Muscle layer of duodenum (tissue), 2 donors: Measurements from ENCODE around the gene LGR4.

Experiments
- H3K27ac ChIP-seq: one replicate; pipeline ENCODE4 v1.7.0; 2013; ENCODE audit warnings: mild to moderate bottlenecking, low read length
- H3K27me3 ChIP-seq: one replicate; pipeline ENCODE4 v1.7.0; 2013; ENCODE audit warnings: low read depth, mild to moderate bottlenecking, control low read depth, low read length
- H3K36me3 ChIP-seq, 2 donors: one replicate each; pipeline ENCODE4 v1.7.0; 2013; ENCODE audit warnings: low read length in 2 of 2, control low read depth in 1 of 2, mild to moderate bottlenecking in 1 of 2; ENCODE audit not compliant: insufficient read depth in 2 of 2, control insufficient read depth in 1 of 2
- H3K4me1 ChIP-seq, 2 donors: one replicate each; pipeline ENCODE4 v1.7.0; 2013; ENCODE audit warnings: low read length in 2 of 2, mild to moderate bottlenecking in 2 of 2, control low read depth in 1 of 2, moderate library complexity in 1 of 2; ENCODE audit not compliant: insufficient read depth in 2 of 2, control insufficient read depth in 1 of 2
- H3K4me3 ChIP-seq, 2 donors: one replicate each; pipeline ENCODE4 v1.7.0; 2013; ENCODE audit warnings: low read length in 2 of 2, low read depth in 1 of 2, mild to moderate bottlenecking in 1 of 2
- H3K9me3 ChIP-seq, 2 donors: one replicate each; pipeline ENCODE4 v1.7.0; 2013; ENCODE audit warnings: low read length in 2 of 2, control low read depth in 1 of 2, mild to moderate bottlenecking in 1 of 2; ENCODE audit not compliant: control insufficient read depth in 1 of 2
- donor health status: healthy.

The LGR4 gene

GRCh38 chr11:27506200-27507182 lies 33.9 kb upstream of the LGR4 start, which contains the start of gene LIN7C:
Gene LIN7C, minus strand, starts transcription at chr11:27506769. Its CDS starts 17 bp downstream, at chr11:27506752.
- Histone ChIP-seq H3K27ac (peak within 1 kb of the TSS; percentile 90), H3K9me3 (no peaks in the 10 kb centered on the region), H3K27me3 (no peaks in the 10 kb centered on the region), H3K4me3 (peak within 1 kb of the TSS; percentile 95 to 99), H3K36me3 (no peaks in the 10 kb centered on the region), H3K4me1 (peaks cover 16 to 45% of the 10 kb centered on the region in 2 donors)

- peak overlapping the region; percentile 90 for H3K27ac ChIP-seq
- H3K9me3 ChIP-seq = no peaks in the 10 kb centered on the region
- H3K27me3 ChIP-seq = no peaks in the 10 kb centered on the region
- H3K36me3 ChIP-seq = peaks cover 1 to 2% of the 10 kb centered on the region in 2 donors
- H3K4me3 ChIP-seq = peak overlapping the region; percentile 95 to 99
- H3K4me1 ChIP-seq = peaks cover 16 to 45% of the 10 kb centered on the region in 2 donors
These were observed 33.2 kb upstream of the LGR4 start for GRCh38 chr11:27505781-27506180.

- Histone ChIP-seq H3K27ac (no peak overlapping the region), H3K4me3 (no peak overlapping the region), H3K27me3 (no peaks in the 10 kb centered on the region), H3K4me1 (peaks cover 16 to 45% of the 10 kb centered on the region in 2 donors), H3K36me3 (peaks cover 11% of the 10 kb centered on the region in 2 donors), H3K9me3 (no peaks in the 10 kb centered on the region)
These were observed 31.6 kb upstream of the LGR4 start for GRCh38 chr11:27504205-27504604.

- Histone ChIP-seq H3K27ac (no peak overlapping the region), H3K9me3 (no peaks in the 10 kb centered on the region), H3K27me3 (no peaks in the 10 kb centered on the region), H3K36me3 (peaks cover 11 to 16% of the 10 kb centered on the region in 2 donors), H3K4me1 (peaks cover 24 to 50% of the 10 kb centered on the region in 2 donors), H3K4me3 (no peak overlapping the region)
These were observed 28.5 kb upstream of the LGR4 start for GRCh38 chr11:27501100-27501499.

- no peak overlapping the region for H3K27ac ChIP-seq
- peaks cover 16 to 17% of the 10 kb centered on the region in 2 donors for H3K36me3 ChIP-seq
- H3K4me1 ChIP-seq = peaks cover 8 to 26% of the 10 kb centered on the region in 2 donors
These were observed 25.3 kb upstream of the LGR4 start for GRCh38 chr11:27497911-27498310.

GRCh38 chr11:27497284-27497866 lies 24.8 kb upstream of the LGR4 start:
- Histone ChIP-seq H3K27ac (no peak overlapping the region), H3K4me3 (no peak overlapping the region), H3K36me3 (peaks cover 16 to 17% of the 10 kb centered on the region in 2 donors), H3K27me3 (no peaks in the 10 kb centered on the region), H3K9me3 (no peaks in the 10 kb centered on the region), H3K4me1 (peaks cover 8 to 24% of the 10 kb centered on the region in 2 donors)

More at GRCh38 chr11:27497911-27498310, 25.3 kb upstream of the LGR4 start:
- Histone ChIP-seq H3K27me3 (no peaks in the 10 kb centered on the region), H3K4me3 (no peak overlapping the region), H3K9me3 (no peaks in the 10 kb centered on the region)

- Histone ChIP-seq H3K27ac (no peak overlapping the region), H3K4me1 (peaks cover 8 to 16% of the 10 kb centered on the region in 2 donors), H3K4me3 (no peak overlapping the region)
These were observed 23.9 kb upstream of the LGR4 start for GRCh38 chr11:27496461-27496860.

GRCh38 chr11:27495710-27496300 lies 23.2 kb upstream of the LGR4 start:
- peaks cover 8 to 16% of the 10 kb centered on the region in 2 donors for H3K4me1 ChIP-seq
- H3K9me3 ChIP-seq = no peaks in the 10 kb centered on the region
- no peaks in the 10 kb centered on the region for H3K27me3 ChIP-seq
- no peak overlapping the region for H3K27ac ChIP-seq
- no peak overlapping the region for H3K4me3 ChIP-seq
- H3K36me3 ChIP-seq = peaks cover 29 to 30% of the 10 kb centered on the region in 2 donors

More at GRCh38 chr11:27496461-27496860, 23.9 kb upstream of the LGR4 start:
- Histone ChIP-seq H3K9me3 (no peaks in the 10 kb centered on the region), H3K36me3 (peaks cover 24% of the 10 kb centered on the region in 2 donors), H3K27me3 (no peaks in the 10 kb centered on the region)

GRCh38 chr11:27489092-27489491 lies 16.5 kb upstream of the LGR4 start:
- H3K9me3 ChIP-seq = no peaks in the 10 kb centered on the region
- H3K4me1 ChIP-seq = no peaks in the 10 kb centered on the region
- H3K27ac ChIP-seq = no peak overlapping the region
- H3K27me3 ChIP-seq = no peaks in the 10 kb centered on the region
- H3K36me3 ChIP-seq = peaks cover 21 to 23% of the 10 kb centered on the region in 2 donors
- no peak overlapping the region for H3K4me3 ChIP-seq

- Histone ChIP-seq H3K36me3 (peaks cover 18 to 21% of the 10 kb centered on the region in 2 donors), H3K27me3 (no peaks in the 10 kb centered on the region), H3K9me3 (no peaks in the 10 kb centered on the region), H3K4me3 (no peak overlapping the region), H3K27ac (no peak overlapping the region), H3K4me1 (no peaks in the 10 kb centered on the region)
These were observed 15.1 kb upstream of the LGR4 start for GRCh38 chr11:27487706-27488105.
